T-helper 1 cell treated with Interleukin-12 subunit alpha and Interleukin-12 subunit beta and Interleukin-4 antibody, amounts not matched to agents 30 μg/mL and 1 μg/mL, for 36 hours (primary cell): ENCODE results near the gene BAIAP2L2.
"Not testable (repeated sequence)": the region's sequence is repeated elsewhere in the genome, so short reads cannot be mapped to it uniquely, and the experiment has no call there.

Experiments used
- H3K27ac Mint-ChIP-seq: one replicate; pipeline ENCODE4 v1.8.0; 2021; ENCODE audit warnings: mild to moderate bottlenecking, mixed read lengths
- H3K27me3 Mint-ChIP-seq: one replicate; pipeline ENCODE4 v1.8.0; 2021; ENCODE audit warnings: low read depth, mixed read lengths
- H3K36me3 Mint-ChIP-seq: one replicate; pipeline ENCODE4 v1.8.0; 2021; ENCODE audit warnings: low read depth, mixed read lengths
- H3K4me1 Mint-ChIP-seq: one replicate; pipeline ENCODE4 v1.8.0; 2021; ENCODE audit warnings: low read depth, mixed read lengths
- H3K4me3 Mint-ChIP-seq: one replicate; pipeline ENCODE4 v1.8.0; 2021; ENCODE audit warnings: mild to moderate bottlenecking, moderate library complexity, mixed read lengths
- H3K9me3 Mint-ChIP-seq: one replicate; pipeline ENCODE4 v1.8.0; 2021; ENCODE audit warnings: mixed read lengths

BAIAP2L2 gene

GRCh38 chr22:38083931-38084631, 26.4 kb downstream of the BAIAP2L2 start, which contains the start of gene SLC16A8:
Gene SLC16A8 (minus strand): TSS chr22:38084184. CDS start chr22:38082873, 1,311 bp downstream.
- Mint-ChIP-seq H3K4me3 (no peak within 1 kb of the TSS), H3K27me3 (peaks cover 22% of the 10 kb centered on the region), H3K36me3 (no peaks in the 10 kb centered on the region), H3K4me1 (no peaks in the 10 kb centered on the region), H3K27ac (no peak within 1 kb of the TSS), H3K9me3 (no peaks in the 10 kb centered on the region)

- Mint-ChIP-seq H3K4me1 (no peaks in the 10 kb centered on the region), H3K9me3 (no peaks in the 10 kb centered on the region), H3K36me3 (no peaks in the 10 kb centered on the region), H3K27me3 (peaks cover 22% of the 10 kb centered on the region), H3K4me3 (no peak overlapping the region), H3K27ac (no peak overlapping the region)
Measured at GRCh38 chr22:38082986-38083710, 27.3 kb downstream of the BAIAP2L2 start.

- Mint-ChIP-seq H3K4me3 (no peak overlapping the region), H3K4me1 (no peaks in the 10 kb centered on the region), H3K36me3 (no peaks in the 10 kb centered on the region)
Measured at GRCh38 chr22:38081941-38082828, 28.3 kb downstream of the BAIAP2L2 start.

GRCh38 chr22:38081636-38081940, 28.9 kb downstream of the BAIAP2L2 start:
- no peak overlapping the region for H3K4me3 Mint-ChIP-seq
- no peaks in the 10 kb centered on the region for H3K9me3 Mint-ChIP-seq
- H3K4me1 Mint-ChIP-seq = no peaks in the 10 kb centered on the region
- no peak overlapping the region for H3K27ac Mint-ChIP-seq
- no peaks in the 10 kb centered on the region for H3K36me3 Mint-ChIP-seq
- H3K27me3 Mint-ChIP-seq = peaks cover 17% of the 10 kb centered on the region

More at GRCh38 chr22:38081941-38082828, 28.3 kb downstream of the BAIAP2L2 start:
- no peaks in the 10 kb centered on the region for H3K9me3 Mint-ChIP-seq
- no peak overlapping the region for H3K27ac Mint-ChIP-seq
- H3K27me3 Mint-ChIP-seq = peaks cover 17% of the 10 kb centered on the region

- Mint-ChIP-seq H3K4me1 (no peaks in the 10 kb centered on the region), H3K4me3 (no peak overlapping the region), H3K36me3 (no peaks in the 10 kb centered on the region), H3K9me3 (no peaks in the 10 kb centered on the region), H3K27me3 (peaks cover 17% of the 10 kb centered on the region), H3K27ac (no peak overlapping the region)
Measured at GRCh38 chr22:38080850-38081635, 29.4 kb downstream of the BAIAP2L2 start.

- Mint-ChIP-seq H3K4me3 (no peak overlapping the region), H3K4me1 (no peaks in the 10 kb centered on the region), H3K27me3 (peaks cover 17% of the 10 kb centered on the region), H3K27ac (no peak overlapping the region), H3K36me3 (no peaks in the 10 kb centered on the region), H3K9me3 (no peaks in the 10 kb centered on the region)
Measured at GRCh38 chr22:38080474-38080849, 30.0 kb downstream of the BAIAP2L2 start.

GRCh38 chr22:38079804-38080203, 30.7 kb downstream of the BAIAP2L2 start:
- Mint-ChIP-seq H3K27me3 (peaks cover 17% of the 10 kb centered on the region), H3K4me3 (no peak overlapping the region), H3K4me1 (no peaks in the 10 kb centered on the region), H3K27ac (no peak overlapping the region), H3K9me3 (no peaks in the 10 kb centered on the region), H3K36me3 (no peaks in the 10 kb centered on the region)

- not testable (repeated sequence) for H3K4me3 Mint-ChIP-seq, H3K9me3 Mint-ChIP-seq, H3K36me3 Mint-ChIP-seq, H3K4me1 Mint-ChIP-seq, H3K27ac Mint-ChIP-seq
- H3K27me3 Mint-ChIP-seq = peaks cover 17% of the 10 kb centered on the region
Measured at GRCh38 chr22:38079208-38079607, 31.3 kb downstream of the BAIAP2L2 start.

- H3K9me3 Mint-ChIP-seq = no peaks in the 10 kb centered on the region
Measured at GRCh38 chr22:38078046-38078840, 32.2 kb downstream of the BAIAP2L2 start.

GRCh38 chr22:38077595-38077994, 32.9 kb downstream of the BAIAP2L2 start:
- Mint-ChIP-seq H3K4me1 (no peaks in the 10 kb centered on the region), H3K9me3 (no peaks in the 10 kb centered on the region), H3K36me3 (no peaks in the 10 kb centered on the region), H3K27ac (no peak overlapping the region), H3K4me3 (no peak overlapping the region), H3K27me3 (peaks cover 9% of the 10 kb centered on the region)

More at GRCh38 chr22:38078046-38078840, 32.2 kb downstream of the BAIAP2L2 start:
- H3K4me3 Mint-ChIP-seq = no peak overlapping the region
- no peaks in the 10 kb centered on the region for H3K4me1 Mint-ChIP-seq
- H3K36me3 Mint-ChIP-seq = no peaks in the 10 kb centered on the region
- H3K27ac Mint-ChIP-seq = no peak overlapping the region
- H3K27me3 Mint-ChIP-seq = peaks cover 14% of the 10 kb centered on the region

- no peak overlapping the region for H3K4me3 Mint-ChIP-seq
- no peaks in the 10 kb centered on the region for H3K36me3 Mint-ChIP-seq
- no peaks in the 10 kb centered on the region for H3K9me3 Mint-ChIP-seq
- H3K27me3 Mint-ChIP-seq = peaks cover 9% of the 10 kb centered on the region
- no peaks in the 10 kb centered on the region for H3K4me1 Mint-ChIP-seq
- no peak overlapping the region for H3K27ac Mint-ChIP-seq
Measured at GRCh38 chr22:38077096-38077495, 33.4 kb downstream of the BAIAP2L2 start.

GRCh38 chr22:38075961-38076360, 34.5 kb downstream of the BAIAP2L2 start:
- no peaks in the 10 kb centered on the region for H3K36me3 Mint-ChIP-seq

GRCh38 chr22:38075105-38075825, 35.2 kb downstream of the BAIAP2L2 start:
- no peaks in the 10 kb centered on the region for H3K36me3 Mint-ChIP-seq
- no peak overlapping the region for H3K4me3 Mint-ChIP-seq
- H3K4me1 Mint-ChIP-seq = no peaks in the 10 kb centered on the region
- no peaks in the 10 kb centered on the region for H3K9me3 Mint-ChIP-seq
- H3K27me3 Mint-ChIP-seq = peaks cover 9% of the 10 kb centered on the region
- no peak overlapping the region for H3K27ac Mint-ChIP-seq

More at GRCh38 chr22:38075961-38076360, 34.5 kb downstream of the BAIAP2L2 start:
- Mint-ChIP-seq H3K4me1 (no peaks in the 10 kb centered on the region), H3K27me3 (peaks cover 9% of the 10 kb centered on the region), H3K4me3 (no peak overlapping the region), H3K9me3 (no peaks in the 10 kb centered on the region), H3K27ac (no peak overlapping the region)
